ENCODE data around the gene FAF1.

Gene FAF1

DNA sequence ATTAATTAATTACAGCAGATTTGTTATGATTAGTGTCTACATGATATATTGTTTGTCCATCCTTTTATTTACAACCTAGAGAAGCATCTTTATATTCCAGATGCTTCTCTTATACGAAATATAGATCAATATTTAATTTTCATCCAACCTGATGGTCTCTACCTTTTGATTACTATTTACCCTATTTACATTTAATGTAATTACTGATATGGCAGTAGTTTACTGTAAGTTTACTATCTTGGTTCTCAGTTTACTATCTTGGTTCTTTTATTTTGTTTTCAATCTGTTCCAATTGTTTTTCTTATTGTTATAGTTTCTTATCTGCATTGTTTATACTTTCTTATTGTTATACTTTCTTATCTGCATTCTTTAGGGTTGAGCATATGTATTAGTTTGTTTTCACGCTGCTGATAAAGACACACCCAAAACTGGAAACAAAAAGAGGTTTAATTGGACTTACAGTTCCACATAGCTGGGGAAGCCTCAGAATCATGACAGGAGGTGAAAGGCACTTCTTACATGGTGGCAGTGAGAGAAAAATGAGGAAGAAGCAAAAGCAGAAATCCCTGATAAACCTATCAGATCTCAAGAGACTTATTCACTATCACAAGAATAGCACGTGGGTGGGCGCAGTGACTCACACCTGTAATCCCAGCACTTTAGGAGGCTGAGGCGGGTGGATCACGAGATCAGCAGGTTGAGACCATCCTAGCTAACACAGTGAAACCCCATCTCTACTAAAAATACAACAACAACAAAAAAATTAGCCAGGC lies 28.9 kb downstream of the FAF1 start:
- DNase-seq (ENCODE audit: extremely low spot score) = no peak
- POLR2A ChIA-PET = interaction anchor here (1.3 kb wide), 1 partner anchor 46 kb away, joined by 3 read pairs; no protein-coding TSS in a partner anchor
- TF ChIP-seq NFRKB (IDR thresholded peaks at IDR 0.05) = no peak
- no peak for TF ChIP-seq ZNF384 (IDR thresholded peaks at IDR 0.05)
- TF ChIP-seq LEF1 (IDR thresholded peaks at IDR 0.05; ENCODE audit: borderline replicate concordance) = no peak
- TF ChIP-seq ARNT (IDR thresholded peaks at IDR 0.05) = no peak
- TF ChIP-seq TARDBP (IDR thresholded peaks at IDR 0.05) = no peak
- TF ChIP-seq BHLHE40 (IDR thresholded peaks at IDR 0.05; ENCODE audit: borderline replicate concordance) = no peak
- TF ChIP-seq, protein P1, sequence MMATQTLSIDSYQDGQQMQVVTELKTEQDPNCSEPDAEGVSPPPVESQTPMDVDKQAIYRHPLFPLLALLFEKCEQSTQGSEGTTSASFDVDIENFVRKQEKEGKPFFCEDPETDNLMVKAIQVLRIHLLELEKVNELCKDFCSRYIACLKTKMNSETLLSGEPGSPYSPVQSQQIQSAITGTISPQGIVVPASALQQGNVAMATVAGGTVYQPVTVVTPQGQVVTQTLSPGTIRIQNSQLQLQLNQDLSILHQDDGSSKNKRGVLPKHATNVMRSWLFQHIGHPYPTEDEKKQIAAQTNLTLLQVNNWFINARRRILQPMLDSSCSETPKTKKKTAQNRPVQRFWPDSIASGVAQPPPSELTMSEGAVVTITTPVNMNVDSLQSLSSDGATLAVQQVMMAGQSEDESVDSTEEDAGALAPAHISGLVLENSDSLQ (IDR thresholded peaks at IDR 0.05) = no peak
- TF ChIP-seq SUZ12 (IDR thresholded peaks at IDR 0.05) = no peak
- TF ChIP-seq HDGF (IDR thresholded peaks at IDR 0.05; ENCODE audit: borderline replicate concordance) = no peak
- TF ChIP-seq FOXM1 (IDR thresholded peaks at IDR 0.05; ENCODE audit: borderline replicate concordance) = no peak
- TF ChIP-seq FOXA1 (IDR thresholded peaks at IDR 0.05) = no peak
- no peak for TF ChIP-seq L3MBTL2 (conservative IDR thresholded peaks at IDR 0.05)
- CTCF ChIA-PET = no interaction called here

DNA sequence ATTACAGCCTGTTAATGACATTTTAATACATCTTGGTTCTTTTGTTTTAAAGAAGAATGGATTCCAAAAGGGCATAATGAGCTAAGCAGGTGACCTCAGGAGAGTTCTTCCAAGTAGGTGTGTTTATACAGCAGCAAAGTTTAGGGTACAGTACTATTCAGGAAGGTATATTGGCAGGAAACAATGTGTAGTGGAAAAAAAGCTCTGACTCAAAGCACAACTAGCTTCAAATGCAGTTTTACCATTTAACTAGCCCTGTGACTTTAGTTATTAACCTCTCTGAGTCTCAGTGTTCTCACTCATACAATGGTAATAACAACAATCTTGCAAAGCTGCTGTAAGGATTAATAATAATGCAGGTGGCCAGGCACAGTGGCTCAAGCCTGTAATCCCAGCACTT lies 29.9 kb downstream of the FAF1 start:
- ChIA-PET POLR2A (interaction anchor here (1.1 to 1.8 kb wide), 2 partner anchors 29 to 38 kb away, joined by 4 to 7 read pairs; no protein-coding TSS in a partner anchor), CTCF (interaction anchor here (1.0 to 1.8 kb wide), 5 partner anchors 8 to 261 kb away, joined by 3 to 10 read pairs (median 3); no protein-coding TSS in a partner anchor)
- DNase-seq (ENCODE audit: extremely low spot score) = no peak
- TF ChIP-seq FOXA1 (IDR thresholded peaks at IDR 0.05) (no peak), FOXM1 (IDR thresholded peaks at IDR 0.05; ENCODE audit: borderline replicate concordance) (no peak), FOXK2 (IDR thresholded peaks at IDR 0.05) (no peak), ARNT (IDR thresholded peaks at IDR 0.05) (no peak), HDGF (IDR thresholded peaks at IDR 0.05; ENCODE audit: borderline replicate concordance) (no peak), SUZ12 (IDR thresholded peaks at IDR 0.05) (no peak), CTBP1 (IDR thresholded peaks at IDR 0.05; ENCODE audit: borderline replicate concordance) (no peak), TARDBP (IDR thresholded peaks at IDR 0.05) (no peak), L3MBTL2 (conservative IDR thresholded peaks at IDR 0.05) (no peak), NFRKB (IDR thresholded peaks at IDR 0.05) (no peak), LEF1 (IDR thresholded peaks at IDR 0.05; ENCODE audit: borderline replicate concordance) (no peak), ZNF384 (IDR thresholded peaks at IDR 0.05) (no peak), SP1 (IDR thresholded peaks at IDR 0.05) (no peak), ELF4 (IDR thresholded peaks at IDR 0.05) (no peak), BHLHE40 (IDR thresholded peaks at IDR 0.05; ENCODE audit: borderline replicate concordance) (no peak)
- TF ChIP-seq, protein P1 (IDR thresholded peaks at IDR 0.05) = no peak

DNA sequence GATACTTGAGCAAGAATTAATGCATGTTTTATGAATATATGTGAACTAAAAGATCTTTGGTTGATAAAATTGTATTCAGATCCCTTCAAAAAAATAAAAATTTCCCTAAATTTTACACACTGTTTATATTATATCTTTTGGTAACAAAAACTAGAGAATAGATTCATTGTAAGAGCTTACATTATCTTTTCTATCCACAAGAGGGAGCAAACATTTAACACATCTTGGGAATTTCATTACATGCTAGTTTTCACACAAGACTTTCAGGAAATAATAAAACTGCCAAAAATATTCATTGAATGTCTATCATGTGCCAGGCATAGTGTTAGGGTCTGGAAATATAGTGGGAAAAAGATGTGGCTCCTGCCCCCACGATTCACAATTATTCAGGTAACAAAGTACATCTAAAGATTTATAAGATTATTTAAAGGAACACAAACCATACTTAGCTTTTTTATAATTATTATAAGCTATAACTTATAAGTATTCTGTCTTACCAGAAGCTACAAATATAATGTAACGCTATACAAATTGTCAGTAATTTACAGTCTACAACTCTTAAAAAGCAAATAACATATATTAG lies 30.6 kb downstream of the FAF1 start:
- DNase-seq (ENCODE audit: extremely low spot score) = peak; percentile 12
- TF ChIP-seq FOXM1 (IDR thresholded peaks at IDR 0.05; ENCODE audit: borderline replicate concordance) = no peak
- TF ChIP-seq, protein P1 (IDR thresholded peaks at IDR 0.05) = 0 out of 2 replicates have a peak, but pooled peaks have one; percentile 11
- ChIA-PET CTCF (interaction anchor here (0.6 to 1.8 kb wide), 7 partner anchors 9 to 262 kb away, joined by 3 to 10 read pairs (median 3); no protein-coding TSS in a partner anchor), POLR2A (interaction anchor here (0.8 to 1.8 kb wide), 4 partner anchors 29 to 47 kb away, joined by 3 to 7 read pairs (median 4); partner anchors contain the start of gene FAF1)

DNA sequence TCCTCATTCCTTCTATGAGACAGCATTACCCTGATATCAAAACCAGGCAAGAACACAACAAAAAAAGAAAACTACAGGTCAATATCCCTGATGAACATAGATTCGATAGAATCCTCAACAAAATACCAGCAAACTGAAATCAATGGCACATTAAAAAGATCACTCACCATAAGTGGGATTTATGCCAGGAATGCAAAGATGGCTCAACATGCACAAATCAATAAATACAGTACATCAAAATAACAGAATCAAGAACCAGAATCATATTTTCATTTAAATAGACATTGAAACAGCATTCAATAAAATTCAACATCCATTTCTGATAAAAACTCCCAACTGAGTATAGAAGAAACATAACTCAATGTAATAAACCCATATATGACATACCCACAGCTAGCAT lies 36.5 kb downstream of the FAF1 start:
- CTCF ChIA-PET = no interaction called here
- no peak for DNase-seq (ENCODE audit: extremely low spot score)
- TF ChIP-seq LEF1 (IDR thresholded peaks at IDR 0.05; ENCODE audit: borderline replicate concordance) (no peak), TARDBP (IDR thresholded peaks at IDR 0.05) (no peak)
- POLR2A ChIA-PET = no interaction called here

DNA sequence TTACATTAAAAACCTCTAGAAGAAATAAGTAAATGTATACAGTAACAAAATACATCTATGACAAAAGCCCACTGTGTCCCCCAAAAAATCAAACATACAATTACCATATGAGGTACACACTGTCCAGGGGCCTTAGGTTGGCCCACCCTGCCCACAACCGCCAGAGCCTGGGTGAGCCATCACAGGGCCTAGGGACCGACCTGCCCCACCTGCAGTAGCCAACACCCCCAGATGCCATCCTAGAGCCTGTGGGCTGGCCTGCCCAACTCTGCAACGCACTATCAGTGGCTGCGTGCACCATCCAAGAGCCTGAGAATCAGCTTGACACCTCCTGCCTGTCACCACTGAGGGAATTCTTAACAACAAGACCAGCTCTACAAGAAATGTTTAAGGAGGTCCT lies 39.0 kb downstream of the FAF1 start:
- ChIA-PET CTCF (interaction anchor here (0.6 kb wide), 1 partner anchor 845 kb away, joined by 3 read pairs; no protein-coding TSS in a partner anchor), POLR2A (no interaction called here)
- no peak for DNase-seq (ENCODE audit: extremely low spot score)
- TF ChIP-seq L3MBTL2 (conservative IDR thresholded peaks at IDR 0.05) (no peak), SP1 (IDR thresholded peaks at IDR 0.05) (no peak), FOXA1 (IDR thresholded peaks at IDR 0.05) (no peak), HDGF (IDR thresholded peaks at IDR 0.05; ENCODE audit: borderline replicate concordance) (no peak), TARDBP (IDR thresholded peaks at IDR 0.05) (no peak)

DNA sequence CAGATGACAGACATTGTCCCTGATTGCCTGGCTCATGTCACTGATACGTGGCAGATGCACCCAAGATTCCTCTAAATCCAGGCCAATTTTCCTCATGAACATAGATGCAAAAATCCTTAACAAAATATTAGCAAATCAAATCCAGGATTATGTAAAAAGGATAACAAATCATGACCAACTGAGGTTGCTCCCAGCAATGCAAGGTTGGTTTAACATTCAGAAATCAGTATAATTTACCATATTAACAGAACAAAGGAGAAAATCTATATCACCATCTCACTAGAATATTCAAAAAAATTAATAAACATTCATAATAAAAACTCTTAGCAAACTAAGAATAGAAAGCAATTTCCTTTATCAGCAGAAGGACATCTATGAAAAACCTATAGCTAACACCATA lies 39.7 kb downstream of the FAF1 start:
- no peak for TF ChIP-seq SP1 (IDR thresholded peaks at IDR 0.05)
- no peak for TF ChIP-seq BHLHE40 (IDR thresholded peaks at IDR 0.05; ENCODE audit: borderline replicate concordance)
- TF ChIP-seq L3MBTL2 (conservative IDR thresholded peaks at IDR 0.05) = no peak
- no peak for TF ChIP-seq SUZ12 (IDR thresholded peaks at IDR 0.05)
- TF ChIP-seq, protein P1 (IDR thresholded peaks at IDR 0.05) = no peak
- no peak for TF ChIP-seq ZNF384 (IDR thresholded peaks at IDR 0.05)
- CTCF ChIA-PET = no interaction called here

More for the DNA sequence above, 39.7 kb downstream of the FAF1 start:
- DNase-seq (ENCODE audit: extremely low spot score) = no peak
- POLR2A ChIA-PET = no interaction called here
